Activated naive CD4-positive, alpha-beta T cell treated with anti-CD3 and anti-CD28 coated beads for 36 hours (primary cell): ENCODE data around the gene UBFD1. TPM values are rescaled to one million over a fixed set of nuclear protein-coding genes. Genes with fewer than 3 reads are reported as not detected.
"Not testable (repeated sequence)": the region's sequence is repeated elsewhere in the genome, so short reads cannot be mapped to it uniquely, and the experiment has no call there.

Source experiments
- CTCF ChIA-PET: fragments of 350-600 bp; sonication (Branson Sonifier 250); formaldehyde crosslinking; loops from one replicate; lab custom pipeline; 2021; ENCODE audit warnings: antibody characterized with exemption; lab: Charles Lee
- DNase-seq: peaks from one replicate; pipeline ENCODE4 v3.0.0-alpha.2; 2020
- H3K27ac Mint-ChIP-seq: one replicate; pipeline ENCODE4 v1.8.0; 2021; ENCODE audit warnings: mild to moderate bottlenecking, mixed read lengths
- H3K27me3 Mint-ChIP-seq: one replicate; pipeline ENCODE4 v1.8.0; 2021; ENCODE audit warnings: low read depth, mixed read lengths
- H3K36me3 Mint-ChIP-seq: one replicate; pipeline ENCODE4 v1.8.0; 2021; ENCODE audit warnings: low read depth, mixed read lengths
- H3K4me1 Mint-ChIP-seq: one replicate; pipeline ENCODE4 v1.8.0; 2021; ENCODE audit warnings: low read depth, mixed read lengths
- H3K4me3 Mint-ChIP-seq: one replicate; pipeline ENCODE4 v1.8.0; 2021; ENCODE audit warnings: mild to moderate bottlenecking, moderate library complexity, mixed read lengths
- H3K9me3 Mint-ChIP-seq: one replicate; pipeline ENCODE4 v1.8.0; 2021; ENCODE audit warnings: mixed read lengths
- intact Hi-C: fragments of 100-400 bp; cut with micrococcal nuclease; formaldehyde crosslinking; loops from one replicate; pipeline ENCODE4 v1.15.1; 2023
- total RNA-seq, 2 experiments: library from RNA; stranded (reverse); gene quantifications; one replicate each; pipeline ENCODE4 v1.2.3, GENCODE V29; 2021

UBFD1 gene
- total RNA-seq, 2 experiments from 2014 or later, result 52.3 to 54.6 TPM

- Mint-ChIP-seq H3K4me3 (no peak overlapping the region), H3K27ac (no peak overlapping the region), H3K36me3 (peaks cover 24% of the 10 kb centered on the region), H3K4me1 (no peaks in the 10 kb centered on the region), H3K9me3 (no peaks in the 10 kb centered on the region), H3K27me3 (no peaks in the 10 kb centered on the region)
- CTCF ChIA-PET, result interaction anchor here (0.6 kb wide), 1 partner anchor 64 kb away, joined by 4 read pairs; the partner anchor contains the start of gene NDUFAB1
- intact Hi-C loops, result no loop called here
- no peak for DNase-seq
These were observed 25.1 kb upstream of the UBFD1 start for GRCh38 chr16:23532448-23532847.

GRCh38 chr16:23534868-23535860, 22.4 kb upstream of the UBFD1 start:
- H3K27ac Mint-ChIP-seq, result no peak overlapping the region
- peaks cover 30% of the 10 kb centered on the region for H3K36me3 Mint-ChIP-seq

GRCh38 chr16:23535901-23536300, 21.6 kb upstream of the UBFD1 start:
- peaks cover 30% of the 10 kb centered on the region for H3K36me3 Mint-ChIP-seq
- H3K27ac Mint-ChIP-seq, result no peak overlapping the region
- no peaks in the 10 kb centered on the region for H3K27me3 Mint-ChIP-seq

More at GRCh38 chr16:23534868-23535860, 22.4 kb upstream of the UBFD1 start:
- Mint-ChIP-seq H3K9me3 (no peaks in the 10 kb centered on the region), H3K4me3 (no peak overlapping the region), H3K4me1 (peaks cover 7% of the 10 kb centered on the region), H3K27me3 (no peaks in the 10 kb centered on the region)
- CTCF ChIA-PET, result no interaction called here
- intact Hi-C loops, result no loop called here
- DNase-seq, result no peak

GRCh38 chr16:23537390-23537789, 20.1 kb upstream of the UBFD1 start:
- CTCF ChIA-PET, result no interaction called here
- peaks cover 31% of the 10 kb centered on the region for H3K36me3 Mint-ChIP-seq
- no peak overlapping the region for H3K27ac Mint-ChIP-seq
- H3K4me3 Mint-ChIP-seq, result no peak overlapping the region
- H3K4me1 Mint-ChIP-seq, result peaks cover 7% of the 10 kb centered on the region
- DNase-seq, result no peak
- H3K27me3 Mint-ChIP-seq, result no peaks in the 10 kb centered on the region
- intact Hi-C loops, result no loop called here
- no peaks in the 10 kb centered on the region for H3K9me3 Mint-ChIP-seq

More at GRCh38 chr16:23535901-23536300, 21.6 kb upstream of the UBFD1 start:
- DNase-seq, result no peak
- intact Hi-C loops, result no loop called here
- CTCF ChIA-PET, result no interaction called here
- H3K4me1 Mint-ChIP-seq, result peaks cover 7% of the 10 kb centered on the region
- H3K9me3 Mint-ChIP-seq, result no peaks in the 10 kb centered on the region
- H3K4me3 Mint-ChIP-seq, result no peak overlapping the region

GRCh38 chr16:23538919-23539278, 18.6 kb upstream of the UBFD1 start:
- Mint-ChIP-seq H3K4me1 (peaks cover 7% of the 10 kb centered on the region), H3K4me3 (no peak overlapping the region), H3K9me3 (no peaks in the 10 kb centered on the region), H3K27ac (peak overlapping the region; percentile 77), H3K27me3 (no peaks in the 10 kb centered on the region), H3K36me3 (peaks cover 28% of the 10 kb centered on the region)
- no peak for DNase-seq
- intact Hi-C loops, result no loop called here
- CTCF ChIA-PET, result interaction anchor here (0.6 to 1.0 kb wide), 3 partner anchors 17 to 1350 kb away, joined by 3 to 4 read pairs (median 3); no protein-coding TSS in a partner anchor

GRCh38 chr16:23539984-23540816, 17.3 kb upstream of the UBFD1 start:
- intact Hi-C loops, result no loop called here
- Mint-ChIP-seq H3K9me3 (no peaks in the 10 kb centered on the region), H3K4me1 (peaks cover 7% of the 10 kb centered on the region), H3K27ac (peak overlapping the region; percentile 30), H3K36me3 (peaks cover 21% of the 10 kb centered on the region), H3K4me3 (no peak overlapping the region), H3K27me3 (no peaks in the 10 kb centered on the region)
- no peak for DNase-seq
- CTCF ChIA-PET, result interaction anchor here (0.7 to 1.1 kb wide), 2 partner anchors 15 to 104 kb away, joined by 3 read pairs; no protein-coding TSS in a partner anchor

- H3K4me3 Mint-ChIP-seq, DNase-seq, H3K27me3 Mint-ChIP-seq, H3K4me1 Mint-ChIP-seq, intact Hi-C loops, H3K9me3 Mint-ChIP-seq, H3K27ac Mint-ChIP-seq: not testable (repeated sequence)
- CTCF ChIA-PET, result interaction anchor here (1.1 kb wide), 1 partner anchor 14 kb away, joined by 3 read pairs; no protein-coding TSS in a partner anchor
- H3K36me3 Mint-ChIP-seq, result peaks cover 20% of the 10 kb centered on the region
These were observed 16.7 kb upstream of the UBFD1 start for GRCh38 chr16:23540817-23541178.

GRCh38 chr16:23544436-23544835, 13.1 kb upstream of the UBFD1 start:
- Mint-ChIP-seq H3K27ac (no peak overlapping the region), H3K4me1 (peaks cover 5% of the 10 kb centered on the region), H3K9me3 (no peaks in the 10 kb centered on the region), H3K4me3 (no peak overlapping the region), H3K36me3 (peaks cover 15% of the 10 kb centered on the region), H3K27me3 (no peaks in the 10 kb centered on the region)
- CTCF ChIA-PET, result interaction anchor here (1.2 kb wide), 1 partner anchor 23 kb away, joined by 4 read pairs; no protein-coding TSS in a partner anchor
- no peak for DNase-seq
- intact Hi-C loops, result no loop called here

- peaks cover 23% of the 10 kb centered on the region for H3K36me3 Mint-ChIP-seq
- H3K4me3 Mint-ChIP-seq, result no peak overlapping the region
- CTCF ChIA-PET, result interaction anchor here (0.6 kb wide), 1 partner anchor 52 kb away, joined by 4 read pairs; no protein-coding TSS in a partner anchor
These were observed 7.6 kb upstream of the UBFD1 start for GRCh38 chr16:23549938-23550337.

GRCh38 chr16:23552161-23552560, 5.4 kb upstream of the UBFD1 start:
- Mint-ChIP-seq H3K36me3 (peaks cover 21% of the 10 kb centered on the region), H3K4me1 (peaks cover 22% of the 10 kb centered on the region), H3K27me3 (no peaks in the 10 kb centered on the region), H3K4me3 (no peak overlapping the region), H3K9me3 (no peaks in the 10 kb centered on the region), H3K27ac (no peak overlapping the region)
- intact Hi-C loops, result loop anchor here (10.0 kb wide), 1 partner anchor 1113 kb away; no protein-coding TSS in a partner anchor
- CTCF ChIA-PET, result no interaction called here
- no peak for DNase-seq

More at GRCh38 chr16:23549938-23550337, 7.6 kb upstream of the UBFD1 start:
- Mint-ChIP-seq H3K9me3 (no peaks in the 10 kb centered on the region), H3K27me3 (no peaks in the 10 kb centered on the region), H3K27ac (no peak overlapping the region), H3K4me1 (peaks cover 8% of the 10 kb centered on the region)
- intact Hi-C loops, result loop anchor here (10.0 kb wide), 1 partner anchor 1115 kb away; no protein-coding TSS in a partner anchor
- DNase-seq, result no peak

- CTCF ChIA-PET, result interaction anchor here (0.6 to 1.9 kb wide), 4 partner anchors 14 to 512 kb away, joined by 3 to 5 read pairs (median 4); partner anchors contain the start of gene NDUFAB1
- intact Hi-C loops, result loop anchor here (10.0 kb wide), 1 partner anchor 1110 kb away; no protein-coding TSS in a partner anchor
- no peak overlapping the region for H3K27ac Mint-ChIP-seq
- peaks cover 36% of the 10 kb centered on the region for H3K4me1 Mint-ChIP-seq
- DNase-seq, result no peak
- no peak overlapping the region for H3K4me3 Mint-ChIP-seq
- peaks cover 16% of the 10 kb centered on the region for H3K36me3 Mint-ChIP-seq
- H3K27me3 Mint-ChIP-seq, result no peaks in the 10 kb centered on the region
- no peaks in the 10 kb centered on the region for H3K9me3 Mint-ChIP-seq
These were observed 3.0 kb upstream of the UBFD1 start for GRCh38 chr16:23554536-23554935.
